Measurements from ENCODE around the gene TPST2. TPM values are rescaled to one million over a fixed set of nuclear protein-coding genes. Genes with fewer than 3 reads are reported as not detected.

TPST2 gene
- total RNA-seq, 1 donor = 25.0 TPM

- no peak for DNase-seq (ENCODE audit: low read depth)
- no peak overlapping the region for H3K4me3 ChIP-seq (ENCODE audit: low read depth, low read length)
- no peak for TF ChIP-seq CTCF (IDR thresholded peaks at IDR 0.05; ENCODE audit: insufficient read depth, low read depth, low read length)
These were observed 67.9 kb downstream of the TPST2 start for GRCh38 chr22:26522012-26522411.

- peak; percentile 14 for DNase-seq (ENCODE audit: low read depth)
- no peak overlapping the region for H3K4me3 ChIP-seq (ENCODE audit: low read depth, low read length)
- TF ChIP-seq CTCF (IDR thresholded peaks at IDR 0.05; ENCODE audit: insufficient read depth, low read depth, low read length) = no peak
These were observed 72.5 kb downstream of the TPST2 start for GRCh38 chr22:26517429-26517828.

- TF ChIP-seq CTCF (IDR thresholded peaks at IDR 0.05; ENCODE audit: insufficient read depth, low read depth, low read length) = no peak
- no peak overlapping the region for H3K4me3 ChIP-seq (ENCODE audit: low read depth, low read length)
- DNase-seq (ENCODE audit: low read depth) = no peak
These were observed 73.4 kb downstream of the TPST2 start for GRCh38 chr22:26516503-26516902.

GRCh38 chr22:26515931-26516330 lies 74.0 kb downstream of the TPST2 start:
- no peak overlapping the region for H3K4me3 ChIP-seq (ENCODE audit: low read depth, low read length)
- DNase-seq (ENCODE audit: low read depth) = no peak
- no peak for TF ChIP-seq CTCF (IDR thresholded peaks at IDR 0.05; ENCODE audit: insufficient read depth, low read depth, low read length)

- no peak overlapping the region for H3K4me3 ChIP-seq (ENCODE audit: low read depth, low read length)
- no peak for TF ChIP-seq CTCF (IDR thresholded peaks at IDR 0.05; ENCODE audit: insufficient read depth, low read depth, low read length)
These were observed 75.3 kb downstream of the TPST2 start for GRCh38 chr22:26514419-26515161.

GRCh38 chr22:26513838-26514237 lies 76.1 kb downstream of the TPST2 start:
- H3K4me3 ChIP-seq (ENCODE audit: low read depth, low read length) = no peak overlapping the region
- no peak for DNase-seq (ENCODE audit: low read depth)
- no peak for TF ChIP-seq CTCF (IDR thresholded peaks at IDR 0.05; ENCODE audit: insufficient read depth, low read depth, low read length)

More at GRCh38 chr22:26514419-26515161, 75.3 kb downstream of the TPST2 start:
- no peak for DNase-seq (ENCODE audit: low read depth)
